Mesenchymal stem cell (in vitro differentiated cells and primary cell): ENCODE results near the gene SLC16A8.

Experiments used
- DNase-seq: peaks from one replicate; pipeline ENCODE4 v3.0.0-alpha.2; 2013
- H2AFZ ChIP-seq: one replicate; pipeline ENCODE4 v1.6.1; 2013; ENCODE audit warnings: low read depth, mild to moderate bottlenecking, control low read depth, inconsistent platforms, low read length, moderate library complexity
- H2AK5ac ChIP-seq: 2 replicates; pipeline ENCODE4 v1.6.1; 2013; ENCODE audit warnings: low read length, moderate library complexity, mild to moderate bottlenecking, inconsistent platforms; ENCODE audit not compliant: severe bottlenecking
- H2BK120ac ChIP-seq: one replicate; pipeline ENCODE4 v1.6.1; 2013; ENCODE audit warnings: low read depth, mild to moderate bottlenecking, inconsistent platforms, low read length, moderate library complexity
- H2BK12ac ChIP-seq, 2 experiments: one replicate each; pipeline ENCODE4 v1.6.1; 2013; ENCODE audit warnings: inconsistent platforms in 2 of 2, low read length in 2 of 2, mild to moderate bottlenecking in 2 of 2, moderate library complexity in 2 of 2, control low read depth in 1 of 2
- H2BK15ac ChIP-seq: one replicate; pipeline ENCODE4 v1.6.1; 2013; ENCODE audit warnings: mild to moderate bottlenecking, low read depth, inconsistent platforms; ENCODE audit not compliant: poor library complexity, severe bottlenecking
- H2BK5ac ChIP-seq: 2 replicates; pipeline ENCODE4 v1.6.1; 2013; ENCODE audit warnings: low read depth, mild to moderate bottlenecking, low read length, control low read depth, inconsistent platforms; ENCODE audit not compliant: poor library complexity, severe bottlenecking
- H3K14ac ChIP-seq, 2 experiments: one replicate each; pipeline ENCODE4 v1.6.1; 2013; ENCODE audit warnings: inconsistent platforms in 2 of 2, low read length in 2 of 2, control low read depth in 1 of 2, mild to moderate bottlenecking in 1 of 2, moderate library complexity in 1 of 2
- H3K18ac ChIP-seq, 2 experiments: one replicate each; pipeline ENCODE4 v1.6.1; 2013; ENCODE audit warnings: inconsistent platforms in 2 of 2, low read length in 2 of 2, control low read depth in 1 of 2, low read depth in 1 of 2, mild to moderate bottlenecking in 1 of 2
- H3K23ac ChIP-seq, 2 experiments: one replicate each; pipeline ENCODE4 v1.6.1; 2013; ENCODE audit warnings: inconsistent platforms in 2 of 2, low read length in 2 of 2, mild to moderate bottlenecking in 2 of 2, moderate library complexity in 2 of 2, control low read depth in 1 of 2
- H3K27ac ChIP-seq: 2 replicates; pipeline ENCODE4 v1.5.1; 2013; ENCODE audit warnings: mild to moderate bottlenecking, moderate library complexity, low read length, control low read depth, inconsistent platforms; ENCODE audit not compliant: poor library complexity, severe bottlenecking
- H3K27me3 ChIP-seq, 2 experiments: 2 replicates each; pipeline versions ENCODE4 v1.6.1 to v1.7.0; 2013; ENCODE audit warnings: low read length in 2 of 2, mild to moderate bottlenecking in 2 of 2, moderate library complexity in 2 of 2, control low read depth in 1 of 2, inconsistent platforms in 1 of 2; ENCODE audit not compliant: control insufficient read depth in 1 of 2, insufficient read depth in 1 of 2
- H3K36me3 ChIP-seq, 2 experiments: 2 replicates each; pipeline versions ENCODE4 v1.6.1 to v1.7.0; 2013; ENCODE audit warnings: low read length in 2 of 2, control low read depth in 1 of 2, inconsistent platforms in 1 of 2, low read depth in 1 of 2, mild to moderate bottlenecking in 1 of 2; ENCODE audit not compliant: insufficient read depth in 2 of 2, control insufficient read depth in 1 of 2
- H3K4ac ChIP-seq, 2 experiments: one replicate each; pipeline ENCODE4 v1.6.1; 2013; ENCODE audit warnings: inconsistent platforms in 2 of 2, low read length in 2 of 2, mild to moderate bottlenecking in 2 of 2, moderate library complexity in 2 of 2, control low read depth in 1 of 2, low read depth in 1 of 2
- H3K4me1 ChIP-seq: 2 replicates; pipeline ENCODE4 v1.6.1; 2013; ENCODE audit warnings: low read depth, low read length, control low read depth; ENCODE audit not compliant: control insufficient read depth, insufficient read depth
- H3K4me2 ChIP-seq: 2 replicates; pipeline ENCODE4 v1.6.1; 2013; ENCODE audit warnings: low read length, mild to moderate bottlenecking, inconsistent platforms; ENCODE audit not compliant: poor library complexity, severe bottlenecking
- H3K4me3 ChIP-seq, 2 experiments: 2 replicates each; pipeline versions ENCODE4 v1.5.1 to v1.7.0; 2013; ENCODE audit warnings: low read length in 2 of 2, mild to moderate bottlenecking in 2 of 2, control low read depth in 1 of 2, low read depth in 1 of 2; ENCODE audit not compliant: insufficient read depth in 1 of 2
- H3K79me1 ChIP-seq: replicated peaks from 2 replicates; pipeline ENCODE4 v1.6.1; 2013; ENCODE audit warnings: mild to moderate bottlenecking, control low read depth, low read length, inconsistent platforms; ENCODE audit not compliant: poor library complexity, severe bottlenecking
- H3K9ac ChIP-seq: 2 replicates; pipeline ENCODE4 v1.7.0; 2013; ENCODE audit warnings: mild to moderate bottlenecking, low read length, moderate library complexity
- H3K9me3 ChIP-seq: 2 replicates; pipeline ENCODE4 v1.7.0; 2013; ENCODE audit warnings: mild to moderate bottlenecking, low read length; ENCODE audit not compliant: control insufficient read depth
- H4K8ac ChIP-seq: one replicate; pipeline ENCODE4 v1.6.1; 2013; ENCODE audit warnings: inconsistent platforms, mild to moderate bottlenecking, low read length, moderate library complexity
- H4K91ac ChIP-seq: one replicate; pipeline ENCODE4 v1.6.1; 2013; ENCODE audit warnings: mild to moderate bottlenecking, low read length, inconsistent platforms
- WGBS: methylation state at CpG from one replicate; pipeline ENCODE4 v1.1.7; 2013; ENCODE audit warnings: mixed read lengths; 5-methylcytosine and 5-hydroxymethylcytosine counted together

SLC16A8 gene

GRCh38 chr22:38126928-38127668 lies 43.1 kb upstream of the SLC16A8 start:
- H2AFZ ChIP-seq, result peak overlapping the region; percentile 21
- no peak overlapping the region for H2BK12ac ChIP-seq
- peaks cover 0 to 40% of the 10 kb centered on the region in 2 experiments for H3K36me3 ChIP-seq
- peaks cover 13% of the 10 kb centered on the region for H3K4me1 ChIP-seq
- no peak overlapping the region for H2BK5ac ChIP-seq
- H3K4me2 ChIP-seq, result no peak overlapping the region
- H3K27ac ChIP-seq, result no peak overlapping the region
- H4K8ac ChIP-seq, result no peak overlapping the region
- H3K4ac ChIP-seq, result no peak overlapping the region
- H2AK5ac ChIP-seq, result no peak overlapping the region
- no peak overlapping the region for H2BK120ac ChIP-seq
- H3K4me3 ChIP-seq, result no peak overlapping the region
- H2BK15ac ChIP-seq, result no peak overlapping the region
- H4K91ac ChIP-seq, result no peak overlapping the region
- DNase-seq, result no peak
- H3K9me3 ChIP-seq, result no peaks in the 10 kb centered on the region
- no peaks in the 10 kb centered on the region for H3K79me1 ChIP-seq
- no peaks in the 10 kb centered on the region for H3K27me3 ChIP-seq
- WGBS, result 91% methylated on average over 23 of the region's 23 CpGs
- H3K14ac ChIP-seq, result no peak overlapping the region
- no peak overlapping the region for H3K9ac ChIP-seq
- no peak overlapping the region for H3K18ac ChIP-seq
- no peak overlapping the region for H3K23ac ChIP-seq

DNA sequence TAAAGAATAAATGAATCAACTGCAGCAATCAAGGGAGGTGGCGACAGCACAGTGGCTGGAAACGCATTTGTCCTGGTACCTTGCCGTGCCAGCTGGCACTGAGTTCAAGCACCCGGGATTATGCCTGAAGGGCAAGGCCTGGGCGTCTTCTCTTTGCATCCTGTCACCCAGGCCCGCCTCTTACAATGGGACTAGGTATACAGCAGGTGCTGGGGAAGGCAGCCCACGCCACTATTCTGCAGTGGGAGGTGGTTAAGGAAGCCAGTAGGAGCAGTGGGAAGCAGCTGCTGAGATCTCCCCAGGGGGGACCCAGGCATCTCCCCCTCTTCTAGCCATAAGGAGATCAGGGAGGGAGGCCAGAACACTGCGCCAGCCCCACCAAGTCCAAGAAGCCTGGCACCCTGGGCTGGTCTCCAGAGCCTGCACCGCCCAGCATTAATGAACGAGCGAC lies 41.8 kb upstream of the SLC16A8 start:
- Histone ChIP-seq H3K23ac (no peak overlapping the region), H3K27me3 (no peaks in the 10 kb centered on the region), H3K9me3 (no peaks in the 10 kb centered on the region), H3K14ac (no peak overlapping the region), H3K4ac (no peak overlapping the region), H3K18ac (no peak overlapping the region), H3K9ac (no peak overlapping the region), H3K36me3 (peaks cover 0 to 40% of the 10 kb centered on the region in 2 experiments), H3K4me1 (peaks cover 15% of the 10 kb centered on the region), H3K27ac (no peak overlapping the region), H2AK5ac (no peak overlapping the region), H3K4me3 (no peak overlapping the region), H3K79me1 (no peaks in the 10 kb centered on the region), H4K91ac (no peak overlapping the region), H2BK5ac (no peak overlapping the region), H2AFZ (no peak overlapping the region), H3K4me2 (no peak overlapping the region), H4K8ac (no peak overlapping the region), H2BK120ac (no peak overlapping the region), H2BK15ac (no peak overlapping the region), H2BK12ac (no peak overlapping the region)
- no peak for DNase-seq
- 92% methylated on average over 11 of the region's 11 CpGs for WGBS

DNA sequence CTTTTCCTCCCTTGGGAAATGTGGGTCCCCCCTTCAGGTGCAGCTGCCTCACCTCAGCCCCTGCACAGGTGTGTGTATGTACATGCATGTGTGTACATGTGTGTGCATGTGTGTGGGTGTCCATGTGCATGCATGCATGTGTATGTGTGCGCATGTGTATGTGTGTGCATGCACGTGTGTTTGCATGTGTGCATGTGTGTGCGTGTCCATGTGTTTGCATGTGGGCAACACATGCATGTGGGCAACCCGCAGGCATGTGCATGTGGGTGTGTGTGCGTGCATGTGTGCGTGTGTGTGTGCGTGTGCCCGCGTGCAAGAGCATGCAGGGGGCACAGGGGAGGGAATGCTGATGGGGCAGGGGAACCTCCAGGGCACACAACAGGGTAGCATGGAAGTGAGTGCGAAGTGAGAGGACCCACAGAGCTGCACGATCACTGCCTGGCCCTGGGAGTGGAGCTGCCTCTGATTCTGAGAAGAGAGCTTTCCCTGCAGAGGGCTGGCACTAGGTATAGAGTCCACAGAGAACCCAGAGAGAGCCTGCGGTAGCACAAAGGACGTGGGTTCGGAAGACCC lies 41.1 kb upstream of the SLC16A8 start:
- Histone ChIP-seq H2AK5ac (no peak overlapping the region), H2BK120ac (no peak overlapping the region), H3K9me3 (no peaks in the 10 kb centered on the region), H3K18ac (no peak overlapping the region), H3K4me2 (no peak overlapping the region), H3K9ac (no peak overlapping the region), H2BK15ac (no peak overlapping the region), H3K14ac (peak overlapping the region in 1 of 2 experiments; percentile 90), H3K27me3 (no peaks in the 10 kb centered on the region), H4K8ac (no peak overlapping the region), H3K36me3 (peaks cover 0 to 47% of the 10 kb centered on the region in 2 experiments), H3K4ac (no peak overlapping the region), H3K4me3 (no peak overlapping the region), H3K79me1 (no peaks in the 10 kb centered on the region), H4K91ac (no peak overlapping the region), H3K4me1 (peaks cover 18% of the 10 kb centered on the region), H3K27ac (no peak overlapping the region), H2BK5ac (no peak overlapping the region), H2BK12ac (no peak overlapping the region), H2AFZ (no peak overlapping the region), H3K23ac (no peak overlapping the region)
- WGBS, result 92% methylated on average over 14 of the region's 14 CpGs
- no peak for DNase-seq

GRCh38 chr22:38124236-38124974 lies 40.4 kb upstream of the SLC16A8 start:
- Histone ChIP-seq H3K36me3 (peaks cover 0 to 44% of the 10 kb centered on the region in 2 experiments), H3K4me1 (peaks cover 18% of the 10 kb centered on the region), H3K4me3 (no peak overlapping the region), H3K9me3 (no peaks in the 10 kb centered on the region), H2AK5ac (no peak overlapping the region), H3K79me1 (no peaks in the 10 kb centered on the region), H3K18ac (no peak overlapping the region), H4K91ac (peak overlapping the region; percentile 52), H2AFZ (no peak overlapping the region), H2BK12ac (no peak overlapping the region), H3K14ac (no peak overlapping the region), H2BK120ac (no peak overlapping the region), H3K27ac (no peak overlapping the region), H3K9ac (no peak overlapping the region), H2BK5ac (no peak overlapping the region), H2BK15ac (no peak overlapping the region), H3K23ac (no peak overlapping the region), H4K8ac (no peak overlapping the region), H3K4ac (no peak overlapping the region), H3K4me2 (no peak overlapping the region), H3K27me3 (no peaks in the 10 kb centered on the region)
- no peak for DNase-seq
- 89% methylated on average over 20 of the region's 21 CpGs for WGBS
